LNCaP clone FGC (cell line): ENCODE measurements around the gene CCDC73.

ENCODE experiments used
- DNase-seq: peaks from one replicate; pipeline ENCODE4 v3.0.0-alpha.2; 2011; ENCODE audit warnings: low read depth
- H3K4me3 ChIP-seq: 2 replicates; pipeline ENCODE4 v1.5.1; 2011; ENCODE audit warnings: mild to moderate bottlenecking, low read depth, low read length, control low read depth
- TF ChIP-seq, protein P1 (sequence below): IDR thresholded peaks from 2 replicates; pipeline ENCODE4 v1.5.1; 2012; ENCODE audit warnings: mild to moderate bottlenecking; ENCODE audit not compliant: control insufficient read depth, insufficient read depth; ENCODE audit errors: extremely low read depth

The CCDC73 gene

DNA sequence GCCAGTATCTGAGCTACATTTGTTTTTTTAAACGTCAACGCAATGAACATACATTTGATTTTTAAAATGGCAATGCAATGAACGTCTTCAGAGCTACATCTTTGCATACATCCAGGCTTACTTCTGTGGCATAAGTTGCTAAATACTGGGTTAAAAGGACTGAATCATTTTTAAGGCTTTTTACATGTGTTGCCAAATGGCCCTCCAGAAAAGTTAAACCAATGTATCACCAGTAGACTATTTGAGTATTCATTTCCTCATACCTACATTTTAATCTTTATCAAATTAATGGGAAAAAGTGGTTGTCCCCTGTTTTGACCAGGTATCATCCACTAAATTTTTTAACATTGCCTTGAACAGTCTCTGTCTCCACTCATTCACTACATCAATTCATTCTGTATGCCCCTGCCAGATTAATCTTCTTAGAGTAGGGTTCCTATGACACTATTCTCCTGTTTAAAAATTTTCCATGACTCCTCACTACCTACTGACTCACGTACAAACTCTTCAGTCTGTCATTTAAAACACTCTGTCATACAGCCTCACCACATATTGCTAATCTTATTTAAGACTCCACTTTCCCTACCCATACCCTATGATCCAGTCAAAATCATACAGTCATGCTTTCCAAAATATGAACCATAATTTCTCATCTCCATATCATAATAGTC is 22.9 kb upstream of the CCDC73 start:
- TF ChIP-seq, protein P1, sequence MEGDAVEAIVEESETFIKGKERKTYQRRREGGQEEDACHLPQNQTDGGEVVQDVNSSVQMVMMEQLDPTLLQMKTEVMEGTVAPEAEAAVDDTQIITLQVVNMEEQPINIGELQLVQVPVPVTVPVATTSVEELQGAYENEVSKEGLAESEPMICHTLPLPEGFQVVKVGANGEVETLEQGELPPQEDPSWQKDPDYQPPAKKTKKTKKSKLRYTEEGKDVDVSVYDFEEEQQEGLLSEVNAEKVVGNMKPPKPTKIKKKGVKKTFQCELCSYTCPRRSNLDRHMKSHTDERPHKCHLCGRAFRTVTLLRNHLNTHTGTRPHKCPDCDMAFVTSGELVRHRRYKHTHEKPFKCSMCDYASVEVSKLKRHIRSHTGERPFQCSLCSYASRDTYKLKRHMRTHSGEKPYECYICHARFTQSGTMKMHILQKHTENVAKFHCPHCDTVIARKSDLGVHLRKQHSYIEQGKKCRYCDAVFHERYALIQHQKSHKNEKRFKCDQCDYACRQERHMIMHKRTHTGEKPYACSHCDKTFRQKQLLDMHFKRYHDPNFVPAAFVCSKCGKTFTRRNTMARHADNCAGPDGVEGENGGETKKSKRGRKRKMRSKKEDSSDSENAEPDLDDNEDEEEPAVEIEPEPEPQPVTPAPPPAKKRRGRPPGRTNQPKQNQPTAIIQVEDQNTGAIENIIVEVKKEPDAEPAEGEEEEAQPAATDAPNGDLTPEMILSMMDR = no peak
- no peak for DNase-seq

DNA sequence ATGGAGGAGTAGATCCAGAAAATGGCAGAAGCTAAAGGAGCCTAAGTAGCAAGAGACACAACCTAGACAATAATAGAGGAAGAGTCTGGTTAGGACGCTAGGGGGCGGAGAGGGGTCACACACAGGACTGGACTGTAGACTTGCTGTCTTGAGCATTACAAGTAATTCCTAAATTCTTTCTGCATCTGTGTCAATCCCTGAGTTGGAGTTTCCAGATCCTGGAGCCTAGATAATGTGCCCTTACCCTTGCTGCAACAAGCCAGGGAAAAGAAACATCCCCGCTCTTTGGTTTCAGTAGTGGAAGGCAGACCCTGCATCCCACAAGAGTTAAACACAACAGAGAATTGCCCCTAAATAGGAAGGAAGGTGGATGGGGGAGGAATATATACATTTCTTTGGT is 14.9 kb upstream of the CCDC73 start:
- no peak overlapping the region for H3K4me3 ChIP-seq
- TF ChIP-seq, protein P1 = peak; percentile 90
- DNase-seq = peak; percentile 55

More for the DNA sequence above, 22.9 kb upstream of the CCDC73 start:
- H3K4me3 ChIP-seq = no peak overlapping the region

DNA sequence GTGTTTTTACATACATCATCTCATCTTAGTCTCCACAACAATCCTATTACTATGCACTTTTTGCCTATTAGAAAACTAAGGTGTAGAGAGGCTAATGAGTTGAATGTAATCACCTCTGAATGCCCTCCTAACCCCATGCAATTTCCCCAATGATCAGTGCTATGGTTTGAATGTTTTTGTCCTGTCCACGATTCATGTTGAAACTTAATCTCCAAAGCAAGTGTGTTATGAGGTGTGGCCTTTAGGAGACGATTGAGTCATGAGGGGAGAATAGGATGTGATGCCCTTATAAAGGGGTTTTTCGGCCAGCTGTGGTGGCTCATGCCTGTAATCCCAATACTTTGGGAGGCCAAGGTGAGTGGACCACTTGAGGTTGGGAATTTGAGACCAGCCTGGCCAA is 2.0 kb upstream of the CCDC73 start:
- DNase-seq = no peak
- no peak overlapping the region for H3K4me3 ChIP-seq
- TF ChIP-seq, protein P1 = no peak

DNA sequence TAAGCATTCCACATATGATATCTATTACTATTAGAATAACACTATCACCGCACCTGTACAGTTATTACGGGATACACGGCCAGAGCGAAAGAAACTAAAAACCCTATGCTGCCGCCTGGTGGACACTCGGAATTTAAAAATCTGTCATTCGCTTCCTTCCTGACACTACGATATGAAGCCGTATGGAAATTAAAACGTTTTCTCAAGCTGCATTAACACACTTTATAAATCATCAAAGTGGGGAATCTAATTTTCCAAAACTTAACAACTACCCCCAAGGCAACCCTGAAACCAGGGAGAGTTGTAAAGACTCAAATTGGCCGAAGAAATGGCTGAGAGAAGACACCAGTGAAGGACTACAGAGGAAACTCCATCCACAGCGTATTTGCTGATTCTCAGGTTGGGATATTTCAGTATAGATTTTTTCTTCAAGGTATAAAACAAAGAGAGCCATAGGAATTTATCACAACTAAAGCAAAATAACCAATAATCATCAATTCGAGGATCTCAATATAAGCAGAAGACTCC is 1.4 kb downstream of the CCDC73 start:
- H3K4me3 ChIP-seq = no peak overlapping the region
- TF ChIP-seq, protein P1 = peak; percentile 70
- DNase-seq = no peak

DNA sequence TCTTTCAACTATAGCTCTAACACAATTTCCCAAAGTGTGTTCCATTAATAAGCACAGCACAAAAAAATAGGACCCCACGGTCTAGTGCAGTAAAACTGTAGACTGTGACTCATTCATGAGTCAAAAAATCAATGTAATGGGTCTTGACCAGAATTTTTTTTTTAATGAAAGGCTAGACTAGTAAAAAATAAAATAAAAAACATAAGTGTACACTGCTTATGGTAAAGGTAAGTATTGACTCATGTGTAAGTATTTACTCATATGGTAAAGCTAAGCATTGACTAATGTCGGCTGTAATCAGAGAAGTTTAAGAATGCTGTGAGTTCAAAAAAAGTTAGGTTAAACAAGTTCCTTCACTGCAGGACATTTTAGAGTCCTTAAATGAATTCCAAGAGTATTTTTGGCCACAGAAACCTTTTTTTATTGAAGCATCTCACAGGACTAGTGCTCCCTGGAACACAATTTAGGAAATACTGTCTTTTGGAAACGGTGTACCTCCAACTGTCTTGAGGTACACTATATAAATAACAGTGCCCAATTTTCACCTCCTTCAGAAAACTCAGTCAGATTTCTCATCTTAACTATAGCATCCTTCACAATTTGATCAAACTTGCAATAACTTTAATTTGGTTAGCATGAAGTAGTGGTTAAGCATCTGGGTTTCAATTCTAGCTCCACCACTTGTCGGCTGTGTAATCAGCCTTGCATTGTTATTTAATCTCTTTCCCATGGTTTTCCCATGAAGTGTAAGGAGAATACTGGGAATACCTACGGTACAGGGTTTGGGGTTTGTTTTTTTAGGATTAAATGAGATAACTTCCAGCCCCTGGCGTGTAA is 2.1 kb downstream of the CCDC73 start:
- TF ChIP-seq, protein P1 = no peak
- no peak for DNase-seq
- H3K4me3 ChIP-seq = no peak overlapping the region

DNA sequence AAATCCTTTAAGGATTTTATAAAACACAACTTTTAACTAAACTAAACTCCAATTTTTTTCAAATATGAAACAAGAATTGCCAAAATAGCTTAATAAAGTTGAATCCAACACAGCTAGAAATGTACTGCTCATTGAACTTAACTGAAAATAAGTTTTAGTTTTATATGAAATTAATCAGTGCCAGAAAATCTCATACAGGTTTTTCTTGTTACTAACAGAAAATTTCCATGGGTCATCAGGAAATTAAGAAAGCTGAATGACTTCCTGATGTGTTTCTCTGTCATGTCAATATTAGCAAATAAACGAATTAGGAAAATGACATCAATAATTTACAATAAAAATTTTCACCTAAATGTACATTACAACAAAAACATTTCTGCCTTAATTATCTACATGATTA is 3.5 kb downstream of the CCDC73 start:
- no peak for DNase-seq
- TF ChIP-seq, protein P1 = no peak

More for the DNA sequence above, 3.5 kb downstream of the CCDC73 start:
- H3K4me3 ChIP-seq = no peak overlapping the region
